SK-N-SH (cell line): Measurements from ENCODE around the gene ADISSP. TPM values are rescaled to one million over a fixed set of nuclear protein-coding genes. Genes with fewer than 3 reads are reported as not detected.

Experiments
- CTCF ChIA-PET: fragments of 300-600, 350-600 bp; formaldehyde crosslinking; extraction: SDS; loops from one replicate; lab custom pipeline; 2021; lab: Yijun Ruan, JAX
- POLR2A ChIA-PET: fragments of 350-600 bp; sonication (Branson Sonifier 250); formaldehyde crosslinking; extraction: SDS; loops from one replicate; lab custom pipeline; 2020; ENCODE audit warnings: antibody characterized with exemption, inconsistent platforms; lab: Yijun Ruan, JAX
- DNase-seq: peaks from one replicate; pipeline ENCODE4 v3.0.0; 2012
- H2AFZ ChIP-seq: fragments of 200-600 bp; sonication (generic); 2 replicates; pipeline ENCODE4 v1.8.1; 2016; ENCODE audit warnings: antibody characterized with exemption, mild to moderate bottlenecking, low read depth
- H3F3A ChIP-seq: fragments of 200-600 bp; sonication (generic); replicated peaks from 2 replicates; pipeline ENCODE3; 2016; ENCODE audit warnings: antibody characterized with exemption, mild to moderate bottlenecking; ENCODE audit not compliant: insufficient read depth
- H3K27ac ChIP-seq, 2 experiments: fragments of 200-500 bp in 1 of 2; fragments of 200-600 bp in 1 of 2; sonication (Bioruptor generic) in 1 of 2; sonication (generic), shearing (Covaris generic) in 1 of 2; 2 replicates each; pipeline versions ENCODE4 v1.5.1 to v1.6.1; 2014 to 2016; ENCODE audit warnings: low read depth in 2 of 2, inconsistent platforms in 1 of 2, low read length in 1 of 2, mild to moderate bottlenecking in 1 of 2, mixed read lengths in 1 of 2
- H3K27me3 ChIP-seq: fragments of 200-600 bp; sonication (generic), shearing (Covaris generic); 2 replicates; pipeline ENCODE4 v1.6.1; 2016; ENCODE audit warnings: mixed run types; ENCODE audit not compliant: insufficient read depth
- H3K36me3 ChIP-seq, 2 experiments: fragments of 200-500 bp in 1 of 2; fragments of 200-600 bp in 1 of 2; sonication (Bioruptor generic) in 1 of 2; sonication (generic) in 1 of 2; replicated peaks in 1 of 2; 2 replicates each; pipeline versions ENCODE3 to v1.5.1; 2014 to 2016; ENCODE audit warnings: low read length in 1 of 2, mild to moderate bottlenecking in 1 of 2; ENCODE audit not compliant: insufficient read depth in 2 of 2, control insufficient read depth in 1 of 2
- H3K4me1 ChIP-seq, 2 experiments: fragments of 200-500 bp in 1 of 2; fragments of 200-600 bp in 1 of 2; sonication (Bioruptor generic) in 1 of 2; sonication (generic), shearing (Covaris generic) in 1 of 2; 2 replicates each; pipeline versions ENCODE4 v1.5.1 to v1.6.1; 2014 to 2016; ENCODE audit warnings: low read depth in 1 of 2, low read length in 1 of 2, mixed run types in 1 of 2; ENCODE audit not compliant: insufficient read depth in 2 of 2, control insufficient read depth in 1 of 2
- H3K4me2 ChIP-seq: fragments of 200-600 bp; sonication (generic), shearing (Covaris generic); 2 replicates; pipeline ENCODE4 v1.6.1; 2017; ENCODE audit warnings: mixed run types
- H3K4me3 ChIP-seq, 2 experiments: fragments of 200-500 bp in 1 of 2; fragments of 200-600 bp in 1 of 2; sonication (Bioruptor generic) in 1 of 2; sonication (generic), shearing (Covaris generic) in 1 of 2; 2 replicates each; pipeline versions ENCODE4 v1.5.1 to v1.8.1; 2014 to 2016; ENCODE audit warnings: low read depth in 2 of 2, inconsistent platforms in 1 of 2, low read length in 1 of 2, mild to moderate bottlenecking in 1 of 2, mixed read lengths in 1 of 2, moderate library complexity in 1 of 2
- H3K79me2 ChIP-seq: fragments of 200-600 bp; sonication (generic); 2 replicates; pipeline ENCODE4 v1.8.1; 2017; ENCODE audit warnings: mild to moderate bottlenecking; ENCODE audit not compliant: insufficient read depth
- H3K9ac ChIP-seq: fragments of 200-600 bp; sonication (generic); 2 replicates; pipeline ENCODE4 v1.6.1; 2017; ENCODE audit warnings: mixed run types
- H3K9me2 ChIP-seq: fragments of 200-600 bp; sonication (generic); 2 replicates; pipeline ENCODE4 v1.6.1; 2017; ENCODE audit warnings: mixed run types
- H3K9me3 ChIP-seq: fragments of 200-600 bp; sonication (generic); 2 replicates; pipeline ENCODE4 v1.6.1; 2017; ENCODE audit warnings: mixed run types, mild to moderate bottlenecking, moderate library complexity
- H4K20me1 ChIP-seq: fragments of 200-600 bp; sonication (generic); 2 replicates; pipeline ENCODE4 v1.6.1; 2017; ENCODE audit warnings: mild to moderate bottlenecking, mixed run types; ENCODE audit not compliant: insufficient read depth
- EZH2phosphoT487 ChIP-seq: fragments of 200-600 bp; sonication (generic); IDR thresholded peaks from 2 replicates; pipeline ENCODE4 v1.6.1; 2017; ENCODE audit warnings: low read depth, mixed run types, mild to moderate bottlenecking, antibody characterized with exemption, moderate library complexity, borderline replicate concordance
- FOSL2 ChIP-seq: IDR thresholded peaks from 2 replicates; pipeline ENCODE4 v1.4.0; 2012; ENCODE audit warnings: low read depth, mild to moderate bottlenecking, moderate library complexity, borderline replicate concordance
- FOXM1 ChIP-seq: IDR thresholded peaks from 2 replicates; pipeline ENCODE4 v1.4.0; 2012; ENCODE audit warnings: low read depth, mild to moderate bottlenecking
- GABPA ChIP-seq: IDR thresholded peaks from 2 replicates; pipeline ENCODE4 v1.4.0; 2012; ENCODE audit warnings: low read depth, mild to moderate bottlenecking
- MEF2A ChIP-seq: IDR thresholded peaks from 2 replicates; pipeline ENCODE4 v1.4.0; 2012; ENCODE audit warnings: low read depth, borderline replicate concordance
- MXI1 ChIP-seq: IDR thresholded peaks from 2 replicates; pipeline ENCODE4 v1.6.1; 2012; ENCODE audit warnings: mild to moderate bottlenecking, low read depth, low read length, improper control_type of control experiment
- NFIC ChIP-seq: IDR thresholded peaks from 2 replicates; pipeline ENCODE4 v1.4.0; 2012; ENCODE audit warnings: borderline replicate concordance
- POLR2AphosphoS5 ChIP-seq: IDR thresholded peaks from 2 replicates; pipeline ENCODE4 v1.6.1; 2012; ENCODE audit warnings: low read depth, low read length
- RFX5 ChIP-seq: IDR thresholded peaks from 2 replicates; pipeline ENCODE4 v1.6.1; 2012; ENCODE audit warnings: mild to moderate bottlenecking, improper control_type of control experiment, low read length
- TAF1 ChIP-seq: IDR thresholded peaks from 2 replicates; pipeline ENCODE4 v1.6.1; 2012; ENCODE audit warnings: low read depth, mild to moderate bottlenecking, low read length, moderate library complexity, borderline replicate concordance
- YY1 ChIP-seq: IDR thresholded peaks from 2 replicates; pipeline ENCODE4 v1.4.0; 2012; ENCODE audit warnings: low read depth, mild to moderate bottlenecking
- WGBS: methylation state at CpG from one replicate; pipeline ENCODE4 v1.1.6; 2017; ENCODE audit warnings: low lambda C conversion rate; 5-methylcytosine and 5-hydroxymethylcytosine counted together
- polyA plus RNA-seq, 3 experiments: library from polyadenylated mRNA; depleted of rRNA; stranded (reverse); fragments of >200 nt; gene quantifications; 2 replicates each; pipeline ENCODE4 v1.2.3, GENCODE V29; 2012
- TF ChIP-seq, protein P1 (sequence below): IDR thresholded peaks from 2 replicates; pipeline ENCODE4; 2012
- TF ChIP-seq, protein P2 (sequence below): IDR thresholded peaks from 2 replicates; pipeline ENCODE4 v1.4.0; 2012; ENCODE audit warnings: low read depth
- TF ChIP-seq, protein P3 (sequence below): IDR thresholded peaks from 2 replicates; pipeline ENCODE4 v1.4.0; 2012; ENCODE audit warnings: low read depth, borderline replicate concordance
- TF ChIP-seq, protein P4 (sequence below): IDR thresholded peaks from 2 replicates; pipeline ENCODE4 v1.6.1; 2012; ENCODE audit warnings: mild to moderate bottlenecking, low read depth, low read length, moderate library complexity
- TF ChIP-seq, protein P5 (sequence below): fragments of 150-350 bp; IDR thresholded peaks from 2 replicates; pipeline ENCODE4 v1.6.1; 2016; ENCODE audit warnings: mild to moderate bottlenecking, low read depth, low read length
- TF ChIP-seq, protein P6 (sequence below): fragments of 200-600 bp; sonication (generic); IDR thresholded peaks from 2 replicates; pipeline ENCODE4 v1.6.1; 2017; ENCODE audit warnings: antibody characterized with exemption, mild to moderate bottlenecking, moderate library complexity

Gene ADISSP
- polyA plus RNA-seq, 1 of the 3 experiments (the other 2 are of a cell fraction) = 73.9 TPM

DNA sequence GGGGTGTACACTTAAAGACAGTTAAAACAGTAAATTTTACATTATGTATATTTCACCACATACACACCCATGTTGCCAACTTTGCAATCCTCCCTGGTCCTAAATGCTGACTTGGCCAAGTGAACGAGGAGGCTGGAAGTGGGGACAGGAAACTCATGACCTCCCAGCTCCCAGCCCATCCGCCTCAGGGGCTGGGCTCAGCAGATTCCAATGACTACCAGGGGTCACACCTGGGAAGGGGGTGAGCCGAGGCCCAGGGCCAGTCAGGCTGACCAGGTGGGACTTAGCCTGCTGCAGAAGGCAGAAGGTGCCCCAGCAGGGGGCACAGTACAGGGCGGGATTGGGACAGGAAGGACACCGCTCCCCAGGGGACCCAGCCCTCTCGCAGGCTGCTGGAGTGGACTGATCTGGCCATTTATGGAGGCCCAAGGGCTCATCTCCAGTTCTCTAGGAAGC is 57.5 kb downstream of the ADISSP start:
- no peak for TF ChIP-seq NFIC
- TF ChIP-seq, protein P1, sequence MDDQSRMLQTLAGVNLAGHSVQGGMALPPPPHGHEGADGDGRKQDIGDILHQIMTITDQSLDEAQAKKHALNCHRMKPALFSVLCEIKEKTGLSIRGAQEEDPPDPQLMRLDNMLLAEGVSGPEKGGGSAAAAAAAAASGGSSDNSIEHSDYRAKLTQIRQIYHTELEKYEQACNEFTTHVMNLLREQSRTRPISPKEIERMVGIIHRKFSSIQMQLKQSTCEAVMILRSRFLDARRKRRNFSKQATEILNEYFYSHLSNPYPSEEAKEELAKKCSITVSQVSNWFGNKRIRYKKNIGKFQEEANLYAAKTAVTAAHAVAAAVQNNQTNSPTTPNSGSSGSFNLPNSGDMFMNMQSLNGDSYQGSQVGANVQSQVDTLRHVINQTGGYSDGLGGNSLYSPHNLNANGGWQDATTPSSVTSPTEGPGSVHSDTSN = no peak
- no peak for TF ChIP-seq TAF1
- TF ChIP-seq, protein P2, sequence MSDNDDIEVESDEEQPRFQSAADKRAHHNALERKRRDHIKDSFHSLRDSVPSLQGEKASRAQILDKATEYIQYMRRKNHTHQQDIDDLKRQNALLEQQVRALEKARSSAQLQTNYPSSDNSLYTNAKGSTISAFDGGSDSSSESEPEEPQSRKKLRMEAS = no peak
- TF ChIP-seq, protein P3, sequence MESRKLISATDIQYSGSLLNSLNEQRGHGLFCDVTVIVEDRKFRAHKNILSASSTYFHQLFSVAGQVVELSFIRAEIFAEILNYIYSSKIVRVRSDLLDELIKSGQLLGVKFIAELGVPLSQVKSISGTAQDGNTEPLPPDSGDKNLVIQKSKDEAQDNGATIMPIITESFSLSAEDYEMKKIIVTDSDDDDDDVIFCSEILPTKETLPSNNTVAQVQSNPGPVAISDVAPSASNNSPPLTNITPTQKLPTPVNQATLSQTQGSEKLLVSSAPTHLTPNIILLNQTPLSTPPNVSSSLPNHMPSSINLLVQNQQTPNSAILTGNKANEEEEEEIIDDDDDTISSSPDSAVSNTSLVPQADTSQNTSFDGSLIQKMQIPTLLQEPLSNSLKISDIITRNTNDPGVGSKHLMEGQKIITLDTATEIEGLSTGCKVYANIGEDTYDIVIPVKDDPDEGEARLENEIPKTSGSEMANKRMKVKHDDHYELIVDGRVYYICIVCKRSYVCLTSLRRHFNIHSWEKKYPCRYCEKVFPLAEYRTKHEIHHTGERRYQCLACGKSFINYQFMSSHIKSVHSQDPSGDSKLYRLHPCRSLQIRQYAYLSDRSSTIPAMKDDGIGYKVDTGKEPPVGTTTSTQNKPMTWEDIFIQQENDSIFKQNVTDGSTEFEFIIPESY = no peak
- no peak for TF ChIP-seq FOSL2
- no peak for TF ChIP-seq MXI1
- no peak for TF ChIP-seq EZH2phosphoT487
- TF ChIP-seq, protein P4, sequence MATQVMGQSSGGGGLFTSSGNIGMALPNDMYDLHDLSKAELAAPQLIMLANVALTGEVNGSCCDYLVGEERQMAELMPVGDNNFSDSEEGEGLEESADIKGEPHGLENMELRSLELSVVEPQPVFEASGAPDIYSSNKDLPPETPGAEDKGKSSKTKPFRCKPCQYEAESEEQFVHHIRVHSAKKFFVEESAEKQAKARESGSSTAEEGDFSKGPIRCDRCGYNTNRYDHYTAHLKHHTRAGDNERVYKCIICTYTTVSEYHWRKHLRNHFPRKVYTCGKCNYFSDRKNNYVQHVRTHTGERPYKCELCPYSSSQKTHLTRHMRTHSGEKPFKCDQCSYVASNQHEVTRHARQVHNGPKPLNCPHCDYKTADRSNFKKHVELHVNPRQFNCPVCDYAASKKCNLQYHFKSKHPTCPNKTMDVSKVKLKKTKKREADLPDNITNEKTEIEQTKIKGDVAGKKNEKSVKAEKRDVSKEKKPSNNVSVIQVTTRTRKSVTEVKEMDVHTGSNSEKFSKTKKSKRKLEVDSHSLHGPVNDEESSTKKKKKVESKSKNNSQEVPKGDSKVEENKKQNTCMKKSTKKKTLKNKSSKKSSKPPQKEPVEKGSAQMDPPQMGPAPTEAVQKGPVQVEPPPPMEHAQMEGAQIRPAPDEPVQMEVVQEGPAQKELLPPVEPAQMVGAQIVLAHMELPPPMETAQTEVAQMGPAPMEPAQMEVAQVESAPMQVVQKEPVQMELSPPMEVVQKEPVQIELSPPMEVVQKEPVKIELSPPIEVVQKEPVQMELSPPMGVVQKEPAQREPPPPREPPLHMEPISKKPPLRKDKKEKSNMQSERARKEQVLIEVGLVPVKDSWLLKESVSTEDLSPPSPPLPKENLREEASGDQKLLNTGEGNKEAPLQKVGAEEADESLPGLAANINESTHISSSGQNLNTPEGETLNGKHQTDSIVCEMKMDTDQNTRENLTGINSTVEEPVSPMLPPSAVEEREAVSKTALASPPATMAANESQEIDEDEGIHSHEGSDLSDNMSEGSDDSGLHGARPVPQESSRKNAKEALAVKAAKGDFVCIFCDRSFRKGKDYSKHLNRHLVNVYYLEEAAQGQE = no peak
- TF ChIP-seq FOXM1 = no peak
- no peak for TF ChIP-seq GABPA
- TF ChIP-seq POLR2AphosphoS5 = no peak
- TF ChIP-seq, protein P5, sequence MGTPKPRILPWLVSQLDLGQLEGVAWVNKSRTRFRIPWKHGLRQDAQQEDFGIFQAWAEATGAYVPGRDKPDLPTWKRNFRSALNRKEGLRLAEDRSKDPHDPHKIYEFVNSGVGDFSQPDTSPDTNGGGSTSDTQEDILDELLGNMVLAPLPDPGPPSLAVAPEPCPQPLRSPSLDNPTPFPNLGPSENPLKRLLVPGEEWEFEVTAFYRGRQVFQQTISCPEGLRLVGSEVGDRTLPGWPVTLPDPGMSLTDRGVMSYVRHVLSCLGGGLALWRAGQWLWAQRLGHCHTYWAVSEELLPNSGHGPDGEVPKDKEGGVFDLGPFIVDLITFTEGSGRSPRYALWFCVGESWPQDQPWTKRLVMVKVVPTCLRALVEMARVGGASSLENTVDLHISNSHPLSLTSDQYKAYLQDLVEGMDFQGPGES = no peak
- TF ChIP-seq YY1 = no peak
- TF ChIP-seq, protein P6, sequence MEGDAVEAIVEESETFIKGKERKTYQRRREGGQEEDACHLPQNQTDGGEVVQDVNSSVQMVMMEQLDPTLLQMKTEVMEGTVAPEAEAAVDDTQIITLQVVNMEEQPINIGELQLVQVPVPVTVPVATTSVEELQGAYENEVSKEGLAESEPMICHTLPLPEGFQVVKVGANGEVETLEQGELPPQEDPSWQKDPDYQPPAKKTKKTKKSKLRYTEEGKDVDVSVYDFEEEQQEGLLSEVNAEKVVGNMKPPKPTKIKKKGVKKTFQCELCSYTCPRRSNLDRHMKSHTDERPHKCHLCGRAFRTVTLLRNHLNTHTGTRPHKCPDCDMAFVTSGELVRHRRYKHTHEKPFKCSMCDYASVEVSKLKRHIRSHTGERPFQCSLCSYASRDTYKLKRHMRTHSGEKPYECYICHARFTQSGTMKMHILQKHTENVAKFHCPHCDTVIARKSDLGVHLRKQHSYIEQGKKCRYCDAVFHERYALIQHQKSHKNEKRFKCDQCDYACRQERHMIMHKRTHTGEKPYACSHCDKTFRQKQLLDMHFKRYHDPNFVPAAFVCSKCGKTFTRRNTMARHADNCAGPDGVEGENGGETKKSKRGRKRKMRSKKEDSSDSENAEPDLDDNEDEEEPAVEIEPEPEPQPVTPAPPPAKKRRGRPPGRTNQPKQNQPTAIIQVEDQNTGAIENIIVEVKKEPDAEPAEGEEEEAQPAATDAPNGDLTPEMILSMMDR = no peak
- TF ChIP-seq MEF2A = no peak
- no peak for TF ChIP-seq RFX5
- CTCF ChIA-PET = interaction anchor here (0.7 to 7.8 kb wide), 36 partner anchors 8 to 352 kb away, joined by 3 to 301 read pairs (median 6); partner anchors contain the start of genes ADAM33, ADISSP and SPEF1
- Histone ChIP-seq H3K9ac (no peak overlapping the region), H3F3A (no peaks in the 10 kb centered on the region), H3K4me2 (no peak overlapping the region), H3K36me3 (no peaks in the 10 kb centered on the region), H3K9me2 (no peaks in the 10 kb centered on the region), H3K9me3 (no peaks in the 10 kb centered on the region), H2AFZ (no peak overlapping the region), H3K79me2 (no peaks in the 10 kb centered on the region), H3K4me1 (no peaks in the 10 kb centered on the region), H4K20me1 (no peaks in the 10 kb centered on the region), H3K27me3 (no peaks in the 10 kb centered on the region), H3K27ac (no peak overlapping the region), H3K4me3 (no peak overlapping the region)
- POLR2A ChIA-PET = interaction anchor here (0.7 kb wide), 1 partner anchor 33 kb away, joined by 3 read pairs; no protein-coding TSS in a partner anchor
- WGBS = 63% methylated on average over 2 of the region's 6 CpGs
- DNase-seq = no peak
